Right cardiac atrium (tissue), 5 donors: ENCODE measurements around the gene C19orf73. TPM values are rescaled to one million over a fixed set of nuclear protein-coding genes. Genes with fewer than 3 reads are reported as not detected.

ENCODE experiments used
- ATAC-seq, 2 donors: fragments of 200-7000 bp; cut with Tn5 transposase; one replicate each; pipeline versions ENCODE4 v1.8.0 to v1.9.1; 2020; ENCODE audit warnings: moderate library complexity in 2 of 2, mild to moderate bottlenecking in 1 of 2
- DNase-seq, 3 donors: peaks; one replicate each; pipeline ENCODE4 v3.0.0-alpha.2; 2020
- H3K27ac ChIP-seq: one replicate; pipeline ENCODE4 v1.5.1; 2013; ENCODE audit warnings: mild to moderate bottlenecking, low read length, control low read depth, moderate library complexity
- H3K27me3 ChIP-seq: one replicate; pipeline ENCODE4 v1.6.1; 2013; ENCODE audit not compliant: control insufficient read depth, insufficient read depth
- H3K4me1 ChIP-seq: one replicate; pipeline ENCODE4 v1.6.1; 2013; ENCODE audit warnings: low read length; ENCODE audit not compliant: control insufficient read depth, insufficient read depth
- H3K4me3 ChIP-seq: one replicate; pipeline ENCODE4 v1.5.1; 2013; ENCODE audit warnings: low read length, control low read depth
- H3K9me3 ChIP-seq: one replicate; pipeline ENCODE4 v1.6.1; 2013; ENCODE audit warnings: low read length; ENCODE audit not compliant: control insufficient read depth
- WGBS: extraction: QIAGEN DNeasy Blood & Tissue Kit; methylation state at CpG from one replicate; pipeline ENCODE4 v1.1.7; 2013; 5-methylcytosine and 5-hydroxymethylcytosine counted together
- intact Hi-C, 4 donors: fragments of 100-400 bp; cut with DNase I; formaldehyde crosslinking; loops; one replicate each; pipeline versions ENCODE4 v1.11.0 to v1.14.0; 2022 to 2023
- long read RNA-seq, 4 donors: library from polyadenylated mRNA; unstranded; transcript quantifications; one replicate each; pipeline ENCODE4 v2.0.0, GENCODE V29; 2020 to 2021
- polyA plus RNA-seq: library from polyadenylated mRNA; stranded (reverse); fragments of 200-250 nt; gene quantifications from one replicate; pipeline ENCODE4 v1.2.3, GENCODE V29; 2013
- total RNA-seq, 4 donors: library from RNA; stranded (reverse); fragmentation: NEBNext Ultra II Directional; extraction: Animal tissue kit (Norgen Biotek cat#: 25700); gene quantifications; one replicate each; pipeline ENCODE4 v1.2.1, GENCODE V29; 2021
- donor health status: healthy with polysubstance abuse.
- donor health status: DM: no; HTN: yes; CAD: no.
- donor health status: DM: no; HTN: no; CAD: no.
- donor health status: DM: no; HTN: yes; CAD: no; lungs with severe emphysema.
- donor health status: DM: yes; HTN: yes; CAD: no.

Gene C19orf73, protein sequence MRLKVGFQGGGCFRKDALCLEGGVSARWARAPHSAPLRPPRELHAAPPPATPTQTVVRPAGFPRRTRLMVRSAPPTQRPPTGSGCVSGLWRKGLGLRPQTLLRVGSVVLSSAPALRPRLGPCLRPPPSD
- total RNA-seq (1 to 10 TPM; 1.2 to 2.1 (median 1.7) TPM), polyA plus RNA-seq (3.3 TPM)
- long read RNA-seq, donor 1, partial matches to known transcripts = 0 of 4 reads
- long read RNA-seq, donor 1, other reads (novel, unspliced or antisense) = 0 of 4 reads
- long read RNA-seq, donor 2 = 0 reads
- long read RNA-seq, donor 3, partial matches to known transcripts = 0 of 1 reads
- long read RNA-seq, donor 3, other reads (novel, unspliced or antisense) = 0 of 1 reads
- long read RNA-seq, donor 4 = 0 reads

DNA sequence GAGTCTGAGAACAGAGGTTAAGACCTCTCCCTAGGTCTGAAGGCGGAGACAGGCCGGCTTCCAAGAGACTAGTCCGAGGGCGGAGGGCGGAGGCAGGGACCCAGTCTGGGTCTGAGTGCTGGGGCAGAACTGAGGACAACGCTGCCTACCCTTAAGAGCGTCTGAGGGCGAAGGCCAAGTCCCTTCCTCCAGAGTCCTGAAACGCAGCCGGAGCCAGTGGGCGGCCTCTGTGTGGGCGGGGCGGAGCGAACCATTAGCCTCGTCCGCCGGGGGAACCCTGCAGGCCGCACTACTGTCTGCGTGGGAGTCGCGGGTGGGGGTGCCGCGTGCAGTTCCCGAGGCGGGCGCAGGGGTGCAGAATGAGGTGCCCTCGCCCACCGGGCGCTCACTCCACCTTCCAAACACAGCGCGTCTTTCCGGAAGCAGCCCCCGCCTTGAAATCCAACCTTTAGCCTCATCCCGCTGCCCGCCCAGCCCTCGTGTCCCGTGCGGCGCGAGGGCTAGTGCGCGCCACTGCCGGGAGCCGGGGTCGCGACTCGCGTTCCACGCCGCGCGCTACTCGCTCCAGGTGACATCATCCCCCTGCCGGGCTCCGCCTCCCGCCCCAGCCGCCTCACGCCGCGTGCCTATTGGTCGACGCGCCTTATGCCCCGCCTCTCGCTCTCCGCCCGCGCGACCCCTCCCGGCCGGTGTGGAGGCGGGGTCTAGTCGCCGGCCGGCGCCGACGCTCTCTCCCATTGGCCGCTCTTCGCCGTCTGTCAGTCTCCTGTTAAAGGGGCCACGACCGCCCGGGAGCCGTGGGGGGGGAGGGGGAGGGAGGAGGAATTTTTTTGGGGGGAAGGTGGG lies at the start of gene C19orf73:
Gene C19orf73 (minus strand): TSS at position 579 of the 846 bp plus-strand sequence. CDS start 121 bp downstream, at position 458.
- intact Hi-C loops = loop anchor here in 1 of 4 donors (5.0 kb wide), 1 partner anchor 34 kb away; no protein-coding TSS in a partner anchor
- DNase-seq = peak; percentile 95 to 99 (median 98)
- ATAC-seq = peak; percentile 92 to 93

DNA sequence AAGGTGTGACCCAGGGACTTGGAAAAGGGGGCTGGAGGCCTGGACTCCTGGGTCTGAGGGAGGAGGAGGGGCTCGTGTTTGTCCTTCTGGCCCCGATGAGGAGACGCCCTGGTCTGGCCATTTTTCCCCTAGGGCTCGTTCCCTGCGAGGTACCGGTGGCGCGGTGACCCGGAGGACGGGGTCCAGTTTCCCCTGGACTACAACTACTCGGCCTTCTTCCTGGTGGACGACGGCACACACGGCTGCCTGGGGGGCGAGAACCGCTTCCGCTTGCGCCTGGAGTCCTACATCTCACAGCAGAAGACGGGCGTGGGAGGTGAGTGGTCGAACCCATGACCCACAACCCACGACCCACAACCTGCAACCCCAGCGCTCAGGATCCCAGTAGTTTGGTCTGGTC lies 49.5 kb upstream of the C19orf73 start:
- DNase-seq (no peak), ATAC-seq (no peak)
- H3K27me3 ChIP-seq = no peaks in the 10 kb centered on the region
- H3K9me3 ChIP-seq = no peaks in the 10 kb centered on the region
- H3K4me3 ChIP-seq = no peak overlapping the region
- no peak overlapping the region for H3K27ac ChIP-seq
- peaks cover 5% of the 10 kb centered on the region for H3K4me1 ChIP-seq
- 93% methylated on average over 23 of the region's 23 CpGs for WGBS
- intact Hi-C loops = no loop called here

More for the DNA sequence above, at the start of gene C19orf73:
- Histone ChIP-seq H3K27me3 (no peaks in the 10 kb centered on the region), H3K4me3 (peak within 1 kb of the TSS; percentile 66), H3K27ac (peak within 1 kb of the TSS; percentile 99), H3K4me1 (peaks cover under 1% of the 10 kb centered on the region), H3K9me3 (no peaks in the 10 kb centered on the region)
- under 1% methylated on average over 85 of the region's 85 CpGs for WGBS

GRCh38 chr19:49167857-49168409 lies 49.0 kb upstream of the C19orf73 start:
- intact Hi-C loops = no loop called here
- no peak for DNase-seq
- H3K27me3 ChIP-seq = no peaks in the 10 kb centered on the region
- no peaks in the 10 kb centered on the region for H3K9me3 ChIP-seq
- no peak overlapping the region for H3K27ac ChIP-seq
- H3K4me3 ChIP-seq = no peak overlapping the region
- peaks cover 5% of the 10 kb centered on the region for H3K4me1 ChIP-seq
- ATAC-seq = no peak
- 83% methylated on average over 25 of the region's 25 CpGs for WGBS

GRCh38 chr19:49165865-49166301 lies 46.9 kb upstream of the C19orf73 start:
- Histone ChIP-seq H3K27me3 (no peaks in the 10 kb centered on the region), H3K27ac (peak overlapping the region; percentile 87), H3K9me3 (no peaks in the 10 kb centered on the region), H3K4me3 (no peak overlapping the region), H3K4me1 (peaks cover 5% of the 10 kb centered on the region)
- peak; percentile 50 to 51 for ATAC-seq
- DNase-seq = no peak
- 45% methylated on average over 30 of the region's 30 CpGs for WGBS
- intact Hi-C loops = no loop called here

- Histone ChIP-seq H3K4me1 (peaks cover 5% of the 10 kb centered on the region), H3K27ac (peak overlapping the region; percentile 87), H3K4me3 (no peak overlapping the region), H3K27me3 (no peaks in the 10 kb centered on the region), H3K9me3 (no peaks in the 10 kb centered on the region)
- WGBS = 44% methylated on average over 24 of the region's 24 CpGs
- intact Hi-C loops = no loop called here
- peak in 1 of 3 donors; percentile 57 for DNase-seq
- ATAC-seq = peak; percentile 74 to 85
Measured at GRCh38 chr19:49165111-49165750, 46.3 kb upstream of the C19orf73 start.

DNA sequence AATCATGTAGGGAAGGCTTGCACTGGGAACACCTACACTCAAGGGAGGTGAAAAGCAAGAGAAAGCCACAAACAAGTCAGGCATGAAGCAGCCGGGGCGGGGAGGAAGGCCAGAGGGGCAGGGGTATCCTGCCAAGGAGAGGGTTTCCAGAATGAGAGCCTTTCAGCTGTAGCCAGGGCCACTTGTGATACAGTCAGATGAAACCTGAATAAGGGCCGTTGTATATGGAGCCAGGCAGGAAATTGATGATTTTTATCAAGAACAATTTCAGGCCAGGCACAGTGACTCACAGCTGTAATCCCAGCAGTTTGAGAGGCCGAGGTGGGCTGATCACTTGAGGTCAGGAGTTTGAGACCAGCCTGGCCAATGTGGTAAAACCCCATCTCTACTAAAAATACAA lies 43.0 kb upstream of the C19orf73 start:
- no peak overlapping the region for H3K27ac ChIP-seq
- WGBS = 69% methylated on average over 4 of the region's 4 CpGs
- intact Hi-C loops = no loop called here

GRCh38 chr19:49160450-49161189 lies 41.7 kb upstream of the C19orf73 start:
- intact Hi-C loops = no loop called here
- H3K9me3 ChIP-seq = no peaks in the 10 kb centered on the region
- 89% methylated on average over 13 of the region's 13 CpGs for WGBS
- ATAC-seq (no peak), DNase-seq (peak in 1 of 3 donors; percentile 34)
- H3K4me3 ChIP-seq = no peak overlapping the region
- H3K4me1 ChIP-seq = peaks cover 4% of the 10 kb centered on the region
- H3K27ac ChIP-seq = no peak overlapping the region
- H3K27me3 ChIP-seq = no peaks in the 10 kb centered on the region

More for the DNA sequence above, 43.0 kb upstream of the C19orf73 start:
- no peaks in the 10 kb centered on the region for H3K27me3 ChIP-seq
- H3K9me3 ChIP-seq = no peaks in the 10 kb centered on the region
- no peak overlapping the region for H3K4me3 ChIP-seq
- no peak for ATAC-seq
- H3K4me1 ChIP-seq = peaks cover 7% of the 10 kb centered on the region
- peak in 1 of 3 donors; percentile 2 for DNase-seq

DNA sequence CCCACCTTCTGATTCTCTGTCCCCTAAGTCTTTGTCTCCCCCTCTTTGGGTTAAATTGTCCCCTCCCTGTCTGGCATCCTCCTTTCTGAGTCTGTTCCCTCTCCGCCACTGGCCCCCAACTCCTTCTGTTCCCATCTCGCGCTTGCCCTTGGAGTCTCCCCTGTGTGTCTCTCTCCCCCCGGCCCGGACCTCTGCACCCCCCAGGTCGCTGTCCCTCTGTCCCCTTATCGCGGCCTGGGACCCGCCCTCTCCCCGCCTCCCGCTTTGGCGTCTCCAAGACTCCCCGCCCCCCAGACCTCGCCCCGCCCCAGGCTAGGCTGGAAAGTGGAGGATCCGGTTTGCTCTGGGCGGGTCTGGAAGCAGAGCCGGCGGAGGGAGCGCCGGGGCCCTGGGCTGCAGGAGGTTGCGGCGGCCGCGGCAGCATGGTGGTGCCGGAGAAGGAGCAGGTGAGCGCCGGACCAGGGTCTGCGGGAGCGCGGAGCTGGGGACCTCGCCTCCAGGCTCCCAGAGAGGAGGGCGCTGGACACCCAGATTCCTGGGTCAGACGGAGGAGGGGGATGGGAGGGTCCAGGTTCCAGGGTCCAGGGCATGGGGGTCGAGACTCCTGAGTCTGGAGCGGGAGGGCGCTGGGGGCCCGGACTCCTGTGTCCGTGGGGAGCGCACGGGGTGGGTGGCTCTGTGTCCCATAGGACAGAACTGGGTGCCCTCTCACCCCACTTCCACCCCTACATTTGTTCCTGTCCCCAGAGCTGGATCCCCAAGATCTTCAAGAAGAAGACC lies 38.7 kb upstream of the C19orf73 start, which contains the start of gene TRPM4:
Gene TRPM4 (plus strand): TSS at position 348 of the 780 bp plus-strand sequence. CDS start 75 bp downstream, at position 423.
- Histone ChIP-seq H3K4me3 (peak within 1 kb of the TSS; percentile 55), H3K4me1 (peaks cover 6% of the 10 kb centered on the region), H3K9me3 (no peaks in the 10 kb centered on the region), H3K27me3 (no peaks in the 10 kb centered on the region), H3K27ac (peak within 1 kb of the TSS; percentile 96)
- under 1% methylated on average over 41 of the region's 41 CpGs for WGBS
- intact Hi-C loops = loop anchor here in 1 of 4 donors (5.0 kb wide), 1 partner anchor 35 kb away; no protein-coding TSS in a partner anchor
- DNase-seq (peak; percentile 96 to 98 (median 98)), ATAC-seq (peak; percentile 89)

GRCh38 chr19:49155820-49156346 lies 36.9 kb upstream of the C19orf73 start:
- H3K27ac ChIP-seq = peak overlapping the region; percentile 94
- ATAC-seq = peak; percentile 32 to 40
- intact Hi-C loops = loop anchor here in 1 of 4 donors (5.0 kb wide), 1 partner anchor 34 kb away; no protein-coding TSS in a partner anchor

More at GRCh38 chr19:49155820-49156346, 36.9 kb upstream of the C19orf73 start:
- H3K9me3 ChIP-seq = no peaks in the 10 kb centered on the region
- peak in 2 of 3 donors; percentile 60 to 77 for DNase-seq
- H3K27me3 ChIP-seq = no peaks in the 10 kb centered on the region
- no peak overlapping the region for H3K4me3 ChIP-seq
- WGBS = 28% methylated on average over 4 of the region's 4 CpGs
- peaks cover 6% of the 10 kb centered on the region for H3K4me1 ChIP-seq
